Measurements from ENCODE around the gene CNTNAP4. TPM values are rescaled to one million over a fixed set of nuclear protein-coding genes. Genes with fewer than 3 reads are reported as not detected.

The CNTNAP4 gene
- total RNA-seq, 2 donors from 2014 or later = not detected

GRCh38 chr16:76483307-76483909 is 206.2 kb downstream of the CNTNAP4 start:
- Histone ChIP-seq H3K27ac (no peak overlapping the region), H3K4me1 (no peaks in the 10 kb centered on the region), H3K4me3 (no peak overlapping the region), H3K36me3 (replicated peaks in 1 of 2; ENCODE audit: insufficient read depth in 1 of 2, low read depth in 2 of 2) (no peaks in the 10 kb centered on the region), H3K9me3 (no peaks in the 10 kb centered on the region), H3K27me3 (no peaks in the 10 kb centered on the region)
- no peak for TF ChIP-seq CTCF (IDR thresholded peaks at IDR 0.05)
- no peak for TF ChIP-seq POLR2A (IDR thresholded peaks at IDR 0.05)
- ATAC-seq (no peak), DNase-seq (no peak)
- 51 to 54% methylated on average over 8 of the region's 8 CpGs for WGBS, 2 donors
- intact Hi-C loops (cut with DNase I) = no loop called here

- Histone ChIP-seq H3K4me3 (no peak overlapping the region), H3K9me3 (no peaks in the 10 kb centered on the region), H3K27ac (no peak overlapping the region), H3K36me3 (replicated peaks in 1 of 2; ENCODE audit: insufficient read depth in 1 of 2, low read depth in 2 of 2) (no peaks in the 10 kb centered on the region), H3K27me3 (no peaks in the 10 kb centered on the region), H3K4me1 (no peaks in the 10 kb centered on the region)
- TF ChIP-seq POLR2A (IDR thresholded peaks at IDR 0.05) (no peak), CTCF (IDR thresholded peaks at IDR 0.05) (no peak)
- no peak for ATAC-seq
- intact Hi-C loops (cut with DNase I) = no loop called here
- no peak for DNase-seq
- 35 to 37% methylated on average over 1 of the region's 1 CpG for WGBS, 2 donors
Observed at GRCh38 chr16:76484020-76484419, 206.8 kb downstream of the CNTNAP4 start.

GRCh38 chr16:76486740-76487139 is 209.5 kb downstream of the CNTNAP4 start:
- no peaks in the 10 kb centered on the region for H3K4me1 ChIP-seq
- no peak for ATAC-seq
- H3K4me3 ChIP-seq = no peak overlapping the region
- no peaks in the 10 kb centered on the region for H3K9me3 ChIP-seq
- WGBS, 2 donors = 83 to 84% methylated on average over 1 of the region's 1 CpG
- DNase-seq = no peak
- intact Hi-C loops (cut with DNase I) = no loop called here
- no peaks in the 10 kb centered on the region for H3K27me3 ChIP-seq
- H3K36me3 ChIP-seq (replicated peaks in 1 of 2; ENCODE audit: insufficient read depth in 1 of 2, low read depth in 2 of 2) = no peaks in the 10 kb centered on the region
- TF ChIP-seq CTCF (IDR thresholded peaks at IDR 0.05) (no peak), POLR2A (IDR thresholded peaks at IDR 0.05) (no peak)
- no peak overlapping the region for H3K27ac ChIP-seq

DNA sequence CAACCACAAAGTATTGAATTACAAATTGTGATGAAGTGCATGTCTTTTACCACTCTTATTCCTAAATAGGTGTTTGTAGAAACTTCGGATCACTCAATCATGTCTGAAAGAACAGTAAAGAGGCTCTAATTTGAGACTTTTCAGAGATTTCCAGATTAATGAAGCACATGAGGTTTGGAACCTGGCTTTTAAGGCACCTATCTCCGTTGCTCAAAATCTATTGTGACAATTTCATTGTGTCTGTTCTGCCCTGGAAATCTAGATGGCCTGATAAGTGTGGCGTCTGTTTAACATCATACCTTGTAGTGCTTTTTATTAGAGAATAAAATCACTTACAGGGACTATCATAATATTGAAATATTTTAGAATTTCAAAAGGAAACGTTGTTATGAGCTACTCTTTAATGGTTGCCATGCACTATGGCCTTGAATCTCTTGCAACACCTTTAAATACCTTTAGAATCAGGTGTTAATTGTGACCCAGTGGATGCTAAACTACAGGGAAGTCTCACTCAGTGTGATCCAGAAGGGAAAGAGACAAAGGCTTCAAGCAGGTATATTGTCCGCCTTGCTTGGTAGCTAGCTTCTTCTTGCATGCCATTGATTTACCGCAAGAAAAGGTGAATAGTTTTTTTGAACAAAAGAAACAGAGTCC is 210.3 kb downstream of the CNTNAP4 start:
- DNase-seq (no peak), ATAC-seq (no peak)
- Histone ChIP-seq H3K27ac (no peak overlapping the region), H3K4me3 (no peak overlapping the region), H3K36me3 (replicated peaks in 1 of 2; ENCODE audit: insufficient read depth in 1 of 2, low read depth in 2 of 2) (no peaks in the 10 kb centered on the region), H3K27me3 (no peaks in the 10 kb centered on the region), H3K4me1 (no peaks in the 10 kb centered on the region), H3K9me3 (no peaks in the 10 kb centered on the region)
- intact Hi-C loops (cut with DNase I) = no loop called here
- TF ChIP-seq POLR2A (IDR thresholded peaks at IDR 0.05) = no peak
- no peak for TF ChIP-seq CTCF (IDR thresholded peaks at IDR 0.05)
- 43 to 45% methylated on average over 6 of the region's 6 CpGs for WGBS, 2 donors

- no peak for ATAC-seq
- 31 to 46% methylated on average over 5 of the region's 5 CpGs for WGBS, 2 donors
- no peak for DNase-seq
- TF ChIP-seq CTCF (IDR thresholded peaks at IDR 0.05) (no peak), POLR2A (IDR thresholded peaks at IDR 0.05) (no peak)
- Histone ChIP-seq H3K27ac (no peak overlapping the region), H3K27me3 (no peaks in the 10 kb centered on the region), H3K9me3 (no peaks in the 10 kb centered on the region), H3K4me3 (no peak overlapping the region), H3K36me3 (replicated peaks in 1 of 2; ENCODE audit: insufficient read depth in 1 of 2, low read depth in 2 of 2) (no peaks in the 10 kb centered on the region), H3K4me1 (no peaks in the 10 kb centered on the region)
- intact Hi-C loops (cut with DNase I) = no loop called here
Observed at GRCh38 chr16:76488065-76488417, 210.8 kb downstream of the CNTNAP4 start.

Data from body of pancreas (tissue), 4 donors.